GM18520 (cell line): ENCODE results near the gene CEP78.
"Not testable (repeated sequence)": the region's sequence is repeated elsewhere in the genome, so short reads cannot be mapped to it uniquely, and the experiment has no call there.

ENCODE experiments used
- ATAC-seq: cut with Tn5 transposase; IDR thresholded peaks from one replicate; pipeline ENCODE4 v1.9.1; 2021; ENCODE audit not compliant: unreplicated experiment

Gene CEP78

DNA sequence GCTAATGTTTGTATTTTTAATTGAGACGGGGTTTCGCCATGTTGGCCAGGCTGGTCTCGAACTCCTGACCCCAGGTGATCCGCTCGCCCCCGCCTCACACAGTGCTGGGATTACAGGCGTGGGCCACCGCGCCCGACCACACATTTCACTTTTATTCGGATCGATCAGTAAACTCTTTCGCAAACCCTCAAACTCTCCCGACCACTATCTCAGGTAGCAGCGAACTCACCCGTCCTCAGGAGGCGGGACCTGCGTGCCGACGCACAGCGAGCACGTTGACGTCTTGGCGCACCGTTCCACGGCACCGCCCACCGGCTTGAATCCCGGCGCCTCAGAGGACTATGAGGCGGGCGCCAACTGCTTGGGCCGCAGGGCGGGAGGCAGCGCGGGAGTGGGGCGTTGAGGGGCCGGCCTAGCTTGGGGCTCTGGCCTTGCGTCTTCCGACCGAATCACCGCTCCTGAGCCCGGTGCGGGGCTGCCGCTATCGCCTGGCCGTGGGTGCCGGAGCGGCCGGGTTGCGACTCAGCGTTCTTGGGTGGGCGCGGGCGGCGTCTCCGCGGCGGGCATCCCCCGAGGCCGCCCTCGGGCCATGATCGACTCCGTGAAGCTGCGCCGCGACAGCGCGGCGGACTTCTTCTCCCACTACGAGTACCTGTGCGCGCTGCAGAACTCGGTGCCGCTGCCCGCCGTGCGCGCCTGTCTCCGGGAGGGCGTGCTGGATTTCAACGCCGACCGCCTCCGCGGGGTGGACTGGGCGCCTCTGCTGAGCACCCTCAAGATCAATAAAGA, at the start of gene CEP78:
TSS of gene CEP78 (plus strand) at position 314 of the 789 bp plus-strand sequence. CDS start at position 590, 276 bp downstream.
- peak; percentile 98 for ATAC-seq

GRCh38 chr9:78187763-78188484, 48.0 kb upstream of the CEP78 start:
- no peak for ATAC-seq

DNA sequence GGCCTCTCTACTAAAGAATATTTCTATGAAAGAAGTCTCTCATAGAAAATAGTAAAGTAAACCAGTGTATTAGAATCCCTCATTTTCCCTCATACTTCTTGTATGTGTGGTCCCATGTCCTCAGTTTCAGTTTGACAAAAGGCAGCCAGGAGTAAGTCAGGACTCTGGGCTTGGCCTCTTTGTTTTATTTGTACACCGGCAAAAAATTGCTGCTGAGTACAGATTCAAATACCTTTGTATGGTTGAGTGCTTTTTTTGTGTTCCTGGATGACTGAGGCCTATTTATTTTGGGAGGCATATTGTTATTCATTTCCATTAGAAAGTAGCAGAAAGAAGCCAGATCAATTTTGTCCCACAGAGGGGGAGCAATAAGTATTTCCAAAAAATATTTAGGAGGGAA, 47.3 kb upstream of the CEP78 start:
- ATAC-seq = no peak

DNA sequence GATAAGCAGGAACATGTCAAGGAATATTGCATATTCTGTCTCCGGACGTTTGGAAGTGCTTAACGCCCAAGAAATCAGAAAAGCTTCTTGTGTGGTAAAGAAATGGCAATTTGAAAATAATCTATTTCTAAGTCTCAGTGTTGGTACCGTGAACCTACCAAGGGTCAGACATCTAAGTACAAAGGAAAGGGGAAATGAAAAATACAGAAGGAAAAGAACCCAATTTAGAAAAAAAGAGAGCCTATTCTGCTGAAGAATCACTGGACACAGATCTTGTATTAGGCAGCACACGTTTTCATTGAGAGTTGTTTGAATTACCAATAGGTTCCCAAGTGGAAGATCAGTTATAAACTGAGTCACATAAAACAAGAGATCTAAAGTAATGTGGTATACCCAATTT, 46.9 kb upstream of the CEP78 start:
- no peak for ATAC-seq

- no peak for ATAC-seq
These were observed 46.4 kb upstream of the CEP78 start for GRCh38 chr9:78189461-78189860.

- ATAC-seq = no peak
These were observed 43.9 kb upstream of the CEP78 start for GRCh38 chr9:78191931-78192330.

DNA sequence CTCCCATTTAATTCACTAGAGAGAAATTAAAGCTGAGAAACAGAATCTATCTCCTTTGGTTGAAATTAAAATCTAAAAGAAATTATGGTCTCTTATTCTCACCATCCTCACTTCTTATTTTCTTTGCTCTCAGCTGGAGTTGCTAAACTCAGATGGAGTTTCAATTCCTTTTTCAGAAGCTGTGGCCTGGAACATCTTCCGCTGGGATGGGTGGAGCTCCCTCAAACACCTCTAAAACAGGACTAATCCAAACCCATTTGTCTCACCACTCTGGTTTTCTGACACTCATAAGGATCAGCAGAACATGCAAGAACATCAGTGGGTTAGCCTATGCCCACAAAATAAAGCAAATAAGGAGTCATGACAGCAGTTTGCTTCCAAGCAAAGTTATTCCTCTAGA, 39.6 kb upstream of the CEP78 start:
- ATAC-seq = no peak

- not testable (repeated sequence) for ATAC-seq
These were observed 34.6 kb upstream of the CEP78 start for GRCh38 chr9:78201158-78201777.

DNA sequence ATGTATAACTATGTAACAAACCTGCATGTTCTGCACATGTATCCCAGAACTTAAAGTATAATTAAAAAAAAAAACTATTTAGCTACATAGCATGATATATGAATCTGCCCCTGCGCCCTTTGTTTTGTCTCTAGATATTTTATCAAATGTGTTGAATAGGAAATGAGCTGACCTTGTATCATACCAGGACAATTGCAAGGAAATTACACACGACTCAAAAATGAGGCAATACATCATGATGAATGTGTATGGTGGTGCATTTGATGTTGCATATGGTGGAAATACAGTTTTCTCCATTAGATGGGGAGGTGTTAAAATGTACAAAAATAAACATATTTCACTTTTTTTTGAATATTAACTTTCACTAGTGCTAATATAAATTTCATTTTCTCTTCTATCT, 28.6 kb upstream of the CEP78 start:
- no peak for ATAC-seq

DNA sequence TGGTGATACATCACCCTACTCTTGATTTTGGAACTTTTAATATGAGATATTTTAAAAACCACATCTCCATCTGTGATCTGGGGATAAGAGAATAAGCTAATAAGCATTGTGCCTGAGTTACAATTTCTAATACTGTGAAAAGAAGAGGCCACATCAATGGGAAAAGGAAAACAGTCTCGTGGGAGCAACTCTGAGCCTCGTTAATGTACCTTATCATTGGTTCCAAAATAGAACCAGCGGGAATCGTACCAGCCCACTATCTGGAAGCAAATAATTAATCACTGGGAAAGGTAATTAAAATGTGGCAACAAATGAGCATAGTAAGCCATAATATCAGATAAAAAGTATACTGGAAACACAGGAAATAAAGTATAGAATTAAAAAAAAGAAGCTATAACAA, 28.0 kb upstream of the CEP78 start:
- no peak for ATAC-seq

GRCh38 chr9:78209127-78209526, 26.7 kb upstream of the CEP78 start:
- no peak for ATAC-seq

GRCh38 chr9:78210841-78211301, 25.0 kb upstream of the CEP78 start:
- ATAC-seq = peak; percentile 57

- no peak for ATAC-seq
These were observed 23.0 kb upstream of the CEP78 start for GRCh38 chr9:78212868-78213267.

- ATAC-seq = no peak
These were observed 22.2 kb upstream of the CEP78 start for GRCh38 chr9:78213712-78214111.

- no peak for ATAC-seq
These were observed 21.4 kb upstream of the CEP78 start for GRCh38 chr9:78214492-78214891.

DNA sequence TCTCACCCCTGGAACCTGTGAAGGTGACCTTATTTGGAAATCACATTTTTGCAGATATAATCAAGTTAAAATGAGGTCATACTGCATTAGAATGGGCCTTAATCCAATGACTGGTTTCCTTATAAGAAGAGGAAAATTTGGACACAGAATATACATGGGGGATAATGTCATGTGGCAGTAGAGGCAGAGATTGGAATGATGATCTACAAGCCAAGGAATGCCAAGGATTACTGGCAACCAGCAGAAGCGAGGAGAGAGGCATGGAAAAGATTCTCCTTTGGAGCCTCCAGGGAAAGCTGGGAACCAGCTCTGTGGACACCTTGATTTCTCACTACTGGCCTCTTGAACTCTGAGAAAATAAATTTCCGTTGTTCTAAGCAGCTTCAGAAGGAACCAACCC, 20.2 kb upstream of the CEP78 start:
- ATAC-seq = no peak

DNA sequence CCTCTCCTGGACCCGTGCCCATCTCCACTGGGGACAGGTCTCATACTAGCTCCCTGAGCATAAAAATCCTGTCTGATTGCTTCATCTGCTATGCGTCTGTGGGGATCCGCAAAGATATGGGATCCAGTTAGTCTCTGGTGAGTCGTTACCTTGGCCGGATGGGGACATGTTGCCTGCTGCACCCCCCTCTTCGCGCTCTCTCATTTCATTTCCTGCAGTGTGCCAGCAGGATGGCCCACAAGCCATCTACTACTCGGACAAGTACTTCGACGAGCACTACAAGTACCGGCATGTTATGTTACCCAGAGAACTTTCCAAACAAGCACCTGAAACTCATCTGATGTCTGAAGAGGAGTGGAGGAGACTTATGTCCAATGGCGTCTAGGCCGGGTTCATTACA, 17.0 kb upstream of the CEP78 start:
- ATAC-seq = no peak

- ATAC-seq = no peak
These were observed 14.4 kb upstream of the CEP78 start for GRCh38 chr9:78221425-78221824.

DNA sequence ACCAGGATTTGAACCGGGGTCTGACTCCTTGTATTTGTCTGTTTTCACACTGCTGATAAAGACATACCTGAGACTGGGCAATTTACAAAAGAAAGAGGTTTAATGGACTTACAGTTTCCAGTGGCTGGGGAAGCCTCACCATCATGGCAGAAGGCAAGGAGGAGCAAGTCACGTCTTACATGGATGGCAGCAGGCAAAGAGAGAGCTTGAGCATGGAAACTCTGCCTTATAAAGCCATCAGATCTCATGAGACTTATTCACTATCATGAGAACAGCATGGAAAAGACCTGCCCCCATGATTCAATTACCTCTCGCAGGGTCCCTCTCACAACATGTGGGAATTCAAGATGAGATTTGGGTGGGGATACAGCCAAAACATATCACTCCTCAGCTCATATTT, 14.0 kb upstream of the CEP78 start:
- not testable (repeated sequence) for ATAC-seq

DNA sequence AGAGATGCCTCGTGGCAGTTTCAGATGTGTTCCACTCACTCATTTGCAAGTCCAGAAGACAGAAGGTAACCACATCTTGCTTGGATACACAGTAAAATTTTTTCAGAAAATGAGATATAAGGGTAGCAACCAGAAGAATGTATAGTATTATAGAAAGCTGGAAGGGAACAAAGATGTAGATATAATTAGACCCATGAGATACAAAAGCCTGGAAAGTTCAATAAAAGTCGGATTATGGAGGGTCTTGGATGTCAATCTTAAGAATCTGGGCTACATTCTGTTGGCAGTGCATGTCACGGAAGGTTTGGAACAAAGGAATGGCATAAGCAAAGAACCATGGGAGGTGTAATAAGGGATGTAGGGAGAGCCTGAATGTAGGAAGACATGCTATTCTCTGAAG, 5.1 kb upstream of the CEP78 start:
- no peak for ATAC-seq

- ATAC-seq = not testable (repeated sequence)
These were observed 3.4 kb upstream of the CEP78 start for GRCh38 chr9:78232471-78232870.

GRCh38 chr9:78234810-78235209, 1.1 kb upstream of the CEP78 start:
- no peak for ATAC-seq
